Activated T-helper 17 cell treated with anti-CD3 and anti-CD28 coated beads, Interleukin-2, amount 50 U/mL, for 72 hours (primary cell): Measurements from ENCODE around the gene TNFRSF1B. TPM values are rescaled to one million over a fixed set of nuclear protein-coding genes. Genes with fewer than 3 reads are reported as not detected.

ENCODE experiments used
- ATAC-seq: fragments of 150-1000 bp; cut with Tn5 transposase; replicated peaks from 2 replicates; pipeline ENCODE4 v1.10.0; 2021; ENCODE audit warnings: mild to moderate bottlenecking, moderate library complexity
- H3K27ac Mint-ChIP-seq: one replicate; pipeline ENCODE4 v1.8.0; 2022; ENCODE audit warnings: mixed read lengths
- H3K27me3 Mint-ChIP-seq: one replicate; pipeline ENCODE4 v1.8.0; 2022; ENCODE audit warnings: mixed read lengths
- H3K36me3 Mint-ChIP-seq: one replicate; pipeline ENCODE4 v1.8.0; 2022; ENCODE audit warnings: low read depth, mild to moderate bottlenecking, mixed read lengths
- H3K4me1 Mint-ChIP-seq: one replicate; pipeline ENCODE4 v1.8.0; 2022; ENCODE audit warnings: mixed read lengths
- H3K4me3 Mint-ChIP-seq: one replicate; pipeline ENCODE4 v1.8.0; 2022; ENCODE audit warnings: mild to moderate bottlenecking, mixed read lengths
- H3K9me3 Mint-ChIP-seq: one replicate; pipeline ENCODE4 v1.8.0; 2022; ENCODE audit warnings: mixed read lengths
- total RNA-seq, 2 donors: library from RNA; stranded (reverse); gene quantifications; one replicate each; pipeline ENCODE4 v1.2.3, GENCODE V29; 2022

The TNFRSF1B gene
- total RNA-seq = 100 to 1,000 TPM; 291 to 379 TPM

DNA sequence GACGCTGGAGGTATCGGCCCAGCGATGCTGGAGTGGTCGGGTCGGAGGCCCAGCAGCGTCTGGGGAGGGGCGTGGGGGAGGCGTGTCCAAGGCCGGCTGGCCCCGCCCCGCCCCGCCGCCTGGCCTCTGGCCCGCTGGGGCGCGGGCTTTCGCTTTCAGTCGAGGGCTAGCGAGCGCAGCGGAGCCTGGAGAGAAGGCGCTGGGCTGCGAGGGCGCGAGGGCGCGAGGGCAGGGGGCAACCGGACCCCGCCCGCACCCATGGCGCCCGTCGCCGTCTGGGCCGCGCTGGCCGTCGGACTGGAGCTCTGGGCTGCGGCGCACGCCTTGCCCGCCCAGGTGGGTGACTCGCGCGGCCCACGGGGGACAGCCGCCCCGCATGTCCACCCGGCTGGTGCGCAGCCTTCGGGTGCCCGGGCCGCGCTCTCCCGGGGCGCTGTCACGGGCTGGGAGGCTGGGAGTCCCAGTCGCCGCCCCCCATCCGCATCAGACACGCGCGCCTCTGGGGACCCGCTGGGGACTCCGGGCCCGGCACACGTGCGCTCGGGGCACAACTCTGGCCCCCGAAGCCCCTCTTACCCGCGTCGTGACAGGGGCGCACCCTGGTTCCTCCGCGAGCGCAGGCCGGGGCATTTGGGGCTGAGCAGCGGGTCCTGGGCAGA is at the start of gene TNFRSF1B:
Gene TNFRSF1B, plus strand, starts transcription at position 158 of the 659 bp plus-strand sequence. Its CDS starts 101 bp downstream, at position 259.
- Mint-ChIP-seq H3K27ac (peak within 1 kb of the TSS; percentile 95), H3K36me3 (peaks cover 57% of the 10 kb centered on the region), H3K4me1 (peaks cover 36% of the 10 kb centered on the region), H3K27me3 (no peaks in the 10 kb centered on the region), H3K4me3 (peak within 1 kb of the TSS; percentile 95), H3K9me3 (peaks cover 5% of the 10 kb centered on the region)
- peak; percentile 59 for ATAC-seq

DNA sequence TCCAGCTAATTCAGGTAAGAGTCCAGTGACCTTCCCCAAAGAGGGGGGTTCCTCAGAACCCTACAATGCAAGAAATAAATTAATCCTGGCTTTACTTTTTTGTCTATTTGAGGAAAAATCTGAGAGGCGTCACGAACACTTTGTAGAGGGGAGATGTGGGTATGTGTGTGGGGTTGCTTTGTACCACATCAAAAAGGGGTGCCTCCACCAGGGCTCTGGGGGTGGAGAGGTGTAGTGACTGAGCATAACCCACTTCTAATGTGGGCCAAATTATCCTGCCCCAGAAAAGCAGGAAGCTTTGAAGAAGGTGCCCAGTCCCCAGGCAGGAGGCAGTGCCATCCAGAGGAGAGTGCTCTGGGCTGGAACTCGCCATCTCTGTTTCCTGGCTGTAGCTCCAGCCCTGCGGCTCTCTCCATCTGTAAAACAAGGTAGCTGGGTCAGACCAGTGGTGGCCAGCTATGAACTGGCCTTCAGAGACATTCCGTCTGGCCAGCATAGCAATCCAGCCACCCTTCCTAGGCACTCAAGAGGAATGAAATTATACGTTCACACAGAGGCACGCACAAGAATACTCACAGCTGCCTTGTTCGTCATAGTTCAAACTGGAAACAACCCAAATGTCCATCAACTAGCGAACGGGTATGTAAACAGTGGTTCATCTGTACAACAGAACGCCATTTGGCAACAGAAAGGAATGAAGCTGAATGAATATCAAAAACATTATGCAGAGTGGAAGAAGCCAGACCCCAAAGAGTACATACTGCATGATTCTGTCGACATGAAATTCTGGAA is 45.4 kb upstream of the TNFRSF1B start:
- peaks cover 39% of the 10 kb centered on the region for H3K36me3 Mint-ChIP-seq
- peak overlapping the region; percentile 10 for H3K4me3 Mint-ChIP-seq
- H3K4me1 Mint-ChIP-seq = peaks cover 24% of the 10 kb centered on the region
- no peaks in the 10 kb centered on the region for H3K9me3 Mint-ChIP-seq
- no peak for ATAC-seq
- peak overlapping the region; percentile 14 for H3K27ac Mint-ChIP-seq
- no peaks in the 10 kb centered on the region for H3K27me3 Mint-ChIP-seq

- no peak for ATAC-seq
- no peak overlapping the region for H3K27ac Mint-ChIP-seq
- no peaks in the 10 kb centered on the region for H3K27me3 Mint-ChIP-seq
- no peaks in the 10 kb centered on the region for H3K9me3 Mint-ChIP-seq
- H3K4me1 Mint-ChIP-seq = peaks cover 36% of the 10 kb centered on the region
- no peak overlapping the region for H3K4me3 Mint-ChIP-seq
- H3K36me3 Mint-ChIP-seq = peaks cover 41% of the 10 kb centered on the region
Observed at GRCh38 chr1:12123172-12123571, 43.6 kb upstream of the TNFRSF1B start.

- ATAC-seq = peak; percentile 18
- Mint-ChIP-seq H3K4me3 (peak overlapping the region; percentile 59), H3K9me3 (no peaks in the 10 kb centered on the region), H3K36me3 (peaks cover 33% of the 10 kb centered on the region), H3K4me1 (peaks cover 42% of the 10 kb centered on the region), H3K27me3 (no peaks in the 10 kb centered on the region), H3K27ac (peak overlapping the region; percentile 85)
Observed at GRCh38 chr1:12124693-12125421, 41.9 kb upstream of the TNFRSF1B start.

- peaks cover 47% of the 10 kb centered on the region for H3K4me1 Mint-ChIP-seq
- H3K36me3 Mint-ChIP-seq = peaks cover 25% of the 10 kb centered on the region
- no peaks in the 10 kb centered on the region for H3K27me3 Mint-ChIP-seq
- peak overlapping the region; percentile 85 for H3K27ac Mint-ChIP-seq
- peak overlapping the region; percentile 59 for H3K4me3 Mint-ChIP-seq
- no peaks in the 10 kb centered on the region for H3K9me3 Mint-ChIP-seq
- ATAC-seq = no peak
Observed at GRCh38 chr1:12125422-12126355, 41.1 kb upstream of the TNFRSF1B start.

- peaks cover 16% of the 10 kb centered on the region for H3K36me3 Mint-ChIP-seq
- H3K9me3 Mint-ChIP-seq = no peaks in the 10 kb centered on the region
- no peaks in the 10 kb centered on the region for H3K27me3 Mint-ChIP-seq
- H3K4me1 Mint-ChIP-seq = peaks cover 37% of the 10 kb centered on the region
- ATAC-seq = no peak
- H3K4me3 Mint-ChIP-seq = peak overlapping the region; percentile 59
- peak overlapping the region; percentile 85 for H3K27ac Mint-ChIP-seq
Observed at GRCh38 chr1:12126781-12127180, 40.0 kb upstream of the TNFRSF1B start.

- Mint-ChIP-seq H3K27ac (peak overlapping the region; percentile 85), H3K36me3 (peaks cover 15% of the 10 kb centered on the region), H3K9me3 (no peaks in the 10 kb centered on the region), H3K4me3 (peak overlapping the region; percentile 59), H3K27me3 (no peaks in the 10 kb centered on the region), H3K4me1 (peaks cover 36% of the 10 kb centered on the region)
- ATAC-seq = peak; percentile 86
Observed at GRCh38 chr1:12127206-12127810, 39.5 kb upstream of the TNFRSF1B start.

- Mint-ChIP-seq H3K9me3 (no peaks in the 10 kb centered on the region), H3K27me3 (no peaks in the 10 kb centered on the region), H3K4me1 (peaks cover 41% of the 10 kb centered on the region), H3K27ac (peak overlapping the region; percentile 85), H3K4me3 (peak overlapping the region; percentile 59), H3K36me3 (peaks cover 15% of the 10 kb centered on the region)
- no peak for ATAC-seq
Observed at GRCh38 chr1:12128120-12128519, 38.7 kb upstream of the TNFRSF1B start.

- no peak for ATAC-seq
- peak overlapping the region; percentile 37 for H3K27ac Mint-ChIP-seq
- no peaks in the 10 kb centered on the region for H3K27me3 Mint-ChIP-seq
- H3K36me3 Mint-ChIP-seq = peaks cover 15% of the 10 kb centered on the region
- peak overlapping the region; percentile 47 for H3K4me3 Mint-ChIP-seq
- H3K4me1 Mint-ChIP-seq = peaks cover 41% of the 10 kb centered on the region
- no peaks in the 10 kb centered on the region for H3K9me3 Mint-ChIP-seq
Observed at GRCh38 chr1:12129624-12130023, 37.2 kb upstream of the TNFRSF1B start.

DNA sequence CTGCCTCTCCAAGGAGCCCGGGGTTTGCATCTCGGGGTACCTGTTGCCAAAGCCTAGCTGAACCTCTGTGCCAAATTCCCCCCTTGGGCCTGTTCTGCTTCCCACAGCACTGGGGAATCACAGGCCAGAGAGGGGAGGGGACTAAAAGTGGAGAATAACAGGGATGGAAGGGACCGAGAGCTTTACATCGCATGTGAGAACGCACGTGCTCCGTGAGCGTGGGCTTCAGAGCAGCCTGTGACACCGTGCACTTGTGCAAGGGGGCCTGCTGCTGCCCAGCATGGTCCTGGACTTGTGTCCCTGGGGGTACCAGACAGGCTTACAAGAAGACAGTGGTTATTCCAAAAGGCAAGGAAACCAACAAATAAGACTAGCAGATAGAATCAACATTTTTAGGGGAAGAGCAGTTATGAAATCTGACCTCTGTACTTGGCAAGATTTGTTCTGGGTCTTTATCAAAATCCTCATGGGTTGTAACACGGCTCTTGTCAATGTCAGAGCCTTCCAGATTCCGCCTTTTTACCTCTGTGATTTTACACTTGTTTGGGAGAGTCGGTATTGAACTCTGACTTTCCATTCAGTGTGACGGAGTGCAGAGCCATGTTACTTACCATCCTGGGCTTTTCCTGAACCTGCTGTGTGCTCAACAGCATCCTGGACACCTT is 36.2 kb upstream of the TNFRSF1B start:
- no peak for ATAC-seq
- peak overlapping the region; percentile 37 for H3K27ac Mint-ChIP-seq

GRCh38 chr1:12132078-12132477 is 34.7 kb upstream of the TNFRSF1B start:
- peaks cover 29% of the 10 kb centered on the region for H3K4me1 Mint-ChIP-seq
- peaks cover 6% of the 10 kb centered on the region for H3K36me3 Mint-ChIP-seq
- no peaks in the 10 kb centered on the region for H3K27me3 Mint-ChIP-seq
- H3K27ac Mint-ChIP-seq = peak overlapping the region; percentile 88
- H3K9me3 Mint-ChIP-seq = no peaks in the 10 kb centered on the region
- ATAC-seq = no peak
- peak overlapping the region; percentile 66 for H3K4me3 Mint-ChIP-seq

More for the DNA sequence above, 36.2 kb upstream of the TNFRSF1B start:
- Mint-ChIP-seq H3K4me3 (no peak overlapping the region), H3K27me3 (no peaks in the 10 kb centered on the region), H3K9me3 (no peaks in the 10 kb centered on the region), H3K4me1 (peaks cover 33% of the 10 kb centered on the region), H3K36me3 (peaks cover 13% of the 10 kb centered on the region)

- Mint-ChIP-seq H3K27me3 (no peaks in the 10 kb centered on the region), H3K9me3 (no peaks in the 10 kb centered on the region), H3K4me1 (peaks cover 19% of the 10 kb centered on the region), H3K27ac (no peak overlapping the region), H3K36me3 (peaks cover 6% of the 10 kb centered on the region), H3K4me3 (no peak overlapping the region)
- no peak for ATAC-seq
Observed at GRCh38 chr1:12134716-12135115, 32.1 kb upstream of the TNFRSF1B start.

- peak overlapping the region; percentile 72 for H3K27ac Mint-ChIP-seq
- no peak overlapping the region for H3K4me3 Mint-ChIP-seq
- H3K4me1 Mint-ChIP-seq = peaks cover 14% of the 10 kb centered on the region
- H3K9me3 Mint-ChIP-seq = no peaks in the 10 kb centered on the region
- no peaks in the 10 kb centered on the region for H3K27me3 Mint-ChIP-seq
- peaks cover 6% of the 10 kb centered on the region for H3K36me3 Mint-ChIP-seq
- no peak for ATAC-seq
Observed at GRCh38 chr1:12135612-12136011, 31.2 kb upstream of the TNFRSF1B start.
